ENCODE results near the gene UBA1. TPM values are rescaled to one million over a fixed set of nuclear protein-coding genes. Genes with fewer than 3 reads are reported as not detected.

Gene UBA1
- total RNA-seq, 4 donors from 2014 or later = 114 to 203 (median 146) TPM

GRCh38 chrX:47215291-47215900 is 21.8 kb downstream of the UBA1 start:
- no peak overlapping the region for H3K27ac ChIP-seq
- TF ChIP-seq CTCF (IDR thresholded peaks at IDR 0.05) (no peak), POLR2A (IDR thresholded peaks at IDR 0.05) (no peak)

GRCh38 chrX:47216393-47216925 is 22.8 kb downstream of the UBA1 start:
- H3K4me3 ChIP-seq = no peak overlapping the region
- no peaks in the 10 kb centered on the region for H3K9me3 ChIP-seq
- H3K4me1 ChIP-seq = peaks cover 0 to 11% (median 4%) of the 10 kb centered on the region in 4 donors
- TF ChIP-seq CTCF (IDR thresholded peaks at IDR 0.05) (no peak), POLR2A (IDR thresholded peaks at IDR 0.05) (no peak)
- H3K27me3 ChIP-seq = no peaks in the 10 kb centered on the region
- H3K27ac ChIP-seq = peak overlapping the region; percentile 75 to 97 (median 92)
- peaks cover 0 to 43% (median 0%) of the 10 kb centered on the region in 3 donors for H3K36me3 ChIP-seq
- DNase-seq = no peak

More at GRCh38 chrX:47215291-47215900, 21.8 kb downstream of the UBA1 start:
- no peak for DNase-seq
- Histone ChIP-seq H3K9me3 (no peaks in the 10 kb centered on the region), H3K36me3 (peaks cover 0 to 52% (median 0%) of the 10 kb centered on the region in 3 donors), H3K27me3 (no peaks in the 10 kb centered on the region), H3K4me1 (peaks cover 0 to 11% (median 4%) of the 10 kb centered on the region in 4 donors), H3K4me3 (no peak overlapping the region)

GRCh38 chrX:47217121-47217851 is 23.7 kb downstream of the UBA1 start:
- Histone ChIP-seq H3K36me3 (peaks cover 0 to 35% (median 0%) of the 10 kb centered on the region in 3 donors), H3K27ac (peak overlapping the region; percentile 75 to 97 (median 92)), H3K9me3 (no peaks in the 10 kb centered on the region), H3K27me3 (no peaks in the 10 kb centered on the region), H3K4me1 (peaks cover 0 to 11% (median 4%) of the 10 kb centered on the region in 4 donors), H3K4me3 (peak overlapping the region in 3 of 4 donors; percentile 31 to 100 (median 88))
- no peak for DNase-seq
- TF ChIP-seq CTCF (IDR thresholded peaks at IDR 0.05) (no peak), POLR2A (IDR thresholded peaks at IDR 0.05) (peak in 1 of 2 donors; percentile 19)

GRCh38 chrX:47217852-47218279 is 24.2 kb downstream of the UBA1 start:
- peak; percentile 91 to 100 (median 98) for DNase-seq
- Histone ChIP-seq H3K27ac (peak overlapping the region; percentile 96 to 99 (median 98)), H3K27me3 (no peaks in the 10 kb centered on the region), H3K9me3 (no peaks in the 10 kb centered on the region), H3K4me3 (peak overlapping the region; percentile 88 to 100 (median 92)), H3K36me3 (peaks cover 0 to 29% (median 0%) of the 10 kb centered on the region in 3 donors), H3K4me1 (peaks cover 0 to 11% (median 4%) of the 10 kb centered on the region in 4 donors)
- no peak for TF ChIP-seq CTCF (IDR thresholded peaks at IDR 0.05)
- TF ChIP-seq POLR2A (IDR thresholded peaks at IDR 0.05) = peak in 1 of 2 donors; percentile 31

GRCh38 chrX:47218280-47218919 is 24.8 kb downstream of the UBA1 start, which contains the start of gene CDK16:
TSS of gene CDK16 (plus strand) at chrX:47218681. CDS start at chrX:47223558, 4,877 bp downstream.
- peak within 1 kb of the TSS; percentile 96 to 99 (median 98) for H3K27ac ChIP-seq
- peak within 1 kb of the TSS; percentile 88 to 100 (median 92) for H3K4me3 ChIP-seq
- H3K27me3 ChIP-seq = no peaks in the 10 kb centered on the region
- peak; percentile 72 to 90 (median 81) for DNase-seq
- H3K9me3 ChIP-seq = no peaks in the 10 kb centered on the region
- H3K36me3 ChIP-seq = peaks cover 0 to 26% (median 0%) of the 10 kb centered on the region in 3 donors
- TF ChIP-seq CTCF (IDR thresholded peaks at IDR 0.05) = peak in 1 of 6 experiments; percentile 6
- TF ChIP-seq POLR2A (IDR thresholded peaks at IDR 0.05) = peak; percentile 78 to 84
- H3K4me1 ChIP-seq = peaks cover 0 to 11% (median 4%) of the 10 kb centered on the region in 4 donors
